ENCODE data around the gene TLE2.
"Not testable (repeated sequence)": the region's sequence is repeated elsewhere in the genome, so short reads cannot be mapped to it uniquely, and the experiment has no call there.

Gene TLE2

GRCh38 chr19:2983351-2984214 is 45.5 kb downstream of the TLE2 start:
- no peak for DNase-seq (ENCODE audit: low read depth in 2 of 2)

GRCh38 chr19:2982983-2983350 is 46.1 kb downstream of the TLE2 start:
- DNase-seq (ENCODE audit: low read depth in 2 of 2), result no peak

- no peak for DNase-seq (ENCODE audit: low read depth in 2 of 2)
Observed at GRCh38 chr19:2982561-2982960, 46.5 kb downstream of the TLE2 start.

GRCh38 chr19:2981898-2982297 is 47.2 kb downstream of the TLE2 start:
- DNase-seq (ENCODE audit: low read depth in 2 of 2), result no peak

- DNase-seq (ENCODE audit: low read depth in 2 of 2), result no peak
Observed at GRCh38 chr19:2978772-2979171, 50.3 kb downstream of the TLE2 start.

GRCh38 chr19:2978166-2978767 is 50.8 kb downstream of the TLE2 start:
- no peak for DNase-seq (ENCODE audit: low read depth in 2 of 2)

- DNase-seq (ENCODE audit: low read depth in 2 of 2), result no peak
Observed at GRCh38 chr19:2977746-2978138, 51.3 kb downstream of the TLE2 start.

- DNase-seq (ENCODE audit: low read depth in 2 of 2), result peak; percentile 76 to 78
Observed at GRCh38 chr19:2977001-2977745, 51.9 kb downstream of the TLE2 start, which contains the start of gene TLE6. Gene TLE6, plus strand, starts transcription at chr19:2977564. Its CDS starts 670 bp downstream, at chr19:2978234.

- no peak for DNase-seq (ENCODE audit: low read depth in 2 of 2)
Observed at GRCh38 chr19:2976609-2977000, 52.5 kb downstream of the TLE2 start.

- no peak for DNase-seq (ENCODE audit: low read depth in 2 of 2)
Observed at GRCh38 chr19:2974342-2975041, 54.6 kb downstream of the TLE2 start.

- no peak for DNase-seq (ENCODE audit: low read depth in 2 of 2)
Observed at GRCh38 chr19:2973229-2973628, 55.9 kb downstream of the TLE2 start.

GRCh38 chr19:2970201-2970835 is 58.8 kb downstream of the TLE2 start:
- no peak for DNase-seq (ENCODE audit: low read depth in 2 of 2)

GRCh38 chr19:2969104-2969504 is 60.0 kb downstream of the TLE2 start:
- DNase-seq (ENCODE audit: low read depth in 2 of 2), result no peak

GRCh38 chr19:2967972-2968371 is 61.1 kb downstream of the TLE2 start:
- DNase-seq (ENCODE audit: low read depth in 2 of 2), result no peak

- DNase-seq (ENCODE audit: low read depth in 2 of 2), result no peak
Observed at GRCh38 chr19:2964874-2965273, 64.2 kb downstream of the TLE2 start.

- not testable (repeated sequence) for DNase-seq (ENCODE audit: low read depth in 2 of 2)
Observed at GRCh38 chr19:2963631-2964030, 65.4 kb downstream of the TLE2 start.

- no peak for DNase-seq (ENCODE audit: low read depth in 2 of 2)
Observed at GRCh38 chr19:2963122-2963521, 66.0 kb downstream of the TLE2 start.

GRCh38 chr19:2962018-2962670 is 66.9 kb downstream of the TLE2 start:
- no peak for DNase-seq (ENCODE audit: low read depth in 2 of 2)

GRCh38 chr19:2960120-2960519 is 69.0 kb downstream of the TLE2 start:
- no peak for DNase-seq (ENCODE audit: low read depth in 2 of 2)

- DNase-seq (ENCODE audit: low read depth in 2 of 2), result no peak
Observed at GRCh38 chr19:2957160-2957559, 71.9 kb downstream of the TLE2 start.

GRCh38 chr19:2952953-2953481 is 76.1 kb downstream of the TLE2 start:
- DNase-seq (ENCODE audit: low read depth in 2 of 2), result no peak

All from stimulated activated CD8-positive, alpha-beta memory T cell treated with anti-CD3 and anti-CD28 coated beads, Interleukin-7, amount 100 ng/mL, for 1 hour (primary cell).